Glutamatergic neuron (in vitro differentiated cells): ENCODE results near the gene CMTM2. TPM values are rescaled to one million over a fixed set of nuclear protein-coding genes. Genes with fewer than 3 reads are reported as not detected.

ENCODE experiments used
- DNase-seq: peaks from one replicate; pipeline ENCODE4 v3.0.0; 2022
- H3K27ac Mint-ChIP-seq: one replicate; pipeline ENCODE4 v1.8.0; 2020; ENCODE audit warnings: mild to moderate bottlenecking, mixed read lengths, inconsistent platforms; ENCODE audit not compliant: unreplicated experiment
- H3K27me3 Mint-ChIP-seq: one replicate; pipeline ENCODE4 v1.8.0; 2020; ENCODE audit warnings: mild to moderate bottlenecking, moderate library complexity, mixed read lengths, inconsistent platforms; ENCODE audit not compliant: unreplicated experiment
- H3K36me3 Mint-ChIP-seq: one replicate; pipeline ENCODE4 v1.8.0; 2020; ENCODE audit warnings: mild to moderate bottlenecking, mixed read lengths, inconsistent platforms; ENCODE audit not compliant: unreplicated experiment
- H3K4me1 Mint-ChIP-seq: one replicate; pipeline ENCODE4 v1.8.0; 2020; ENCODE audit warnings: mild to moderate bottlenecking, low read depth, mixed read lengths, inconsistent platforms; ENCODE audit not compliant: unreplicated experiment
- H3K4me3 Mint-ChIP-seq: one replicate; pipeline ENCODE4 v1.8.0; 2020; ENCODE audit warnings: mild to moderate bottlenecking, mixed read lengths, inconsistent platforms; ENCODE audit not compliant: unreplicated experiment
- H3K9me3 Mint-ChIP-seq: one replicate; pipeline ENCODE4 v1.8.0; 2020; ENCODE audit warnings: mild to moderate bottlenecking, moderate library complexity, mixed read lengths, inconsistent platforms; ENCODE audit not compliant: unreplicated experiment
- CTCF ChIP-seq: fragments of 200-600 bp; sonication (generic); IDR thresholded peaks from one replicate; pipeline ENCODE4 v1.5.0; 2021; ENCODE audit not compliant: partially characterized antibody, unreplicated experiment
- total RNA-seq: library from RNA; stranded (reverse); fragmentation: NEBNext Ultra II Directional; extraction: Animal tissue kit (Norgen Biotek cat#: 25700); gene quantifications from one replicate; pipeline ENCODE4 v1.2.1, GENCODE V29; 2021; ENCODE audit not compliant: unreplicated experiment

The CMTM2 gene
- total RNA-seq, 1 donor from 2014 or later, result not detected

- no peak for TF ChIP-seq CTCF
- H3K36me3 Mint-ChIP-seq, result no peaks in the 10 kb centered on the region
These were observed 35.7 kb upstream of the CMTM2 start for GRCh38 chr16:66543541-66543940.

GRCh38 chr16:66544016-66544757 lies 35.1 kb upstream of the CMTM2 start:
- DNase-seq, result no peak
- Mint-ChIP-seq H3K27me3 (no peaks in the 10 kb centered on the region), H3K27ac (no peak overlapping the region), H3K4me1 (peaks cover 19% of the 10 kb centered on the region), H3K36me3 (no peaks in the 10 kb centered on the region), H3K4me3 (no peak overlapping the region), H3K9me3 (peaks cover 2% of the 10 kb centered on the region)
- TF ChIP-seq CTCF, result no peak

More at GRCh38 chr16:66543541-66543940, 35.7 kb upstream of the CMTM2 start:
- peaks cover 17% of the 10 kb centered on the region for H3K4me1 Mint-ChIP-seq
- H3K27me3 Mint-ChIP-seq, result no peaks in the 10 kb centered on the region
- DNase-seq, result no peak
- H3K4me3 Mint-ChIP-seq, result peak overlapping the region; percentile 33
- peaks cover 2% of the 10 kb centered on the region for H3K9me3 Mint-ChIP-seq
- no peak overlapping the region for H3K27ac Mint-ChIP-seq

- no peaks in the 10 kb centered on the region for H3K36me3 Mint-ChIP-seq
- no peak overlapping the region for H3K4me3 Mint-ChIP-seq
- TF ChIP-seq CTCF, result no peak
- H3K9me3 Mint-ChIP-seq, result peaks cover 6% of the 10 kb centered on the region
- no peak for DNase-seq
- peaks cover 2% of the 10 kb centered on the region for H3K27me3 Mint-ChIP-seq
- peaks cover 20% of the 10 kb centered on the region for H3K4me1 Mint-ChIP-seq
- no peak overlapping the region for H3K27ac Mint-ChIP-seq
These were observed 31.9 kb upstream of the CMTM2 start for GRCh38 chr16:66547101-66547989.

GRCh38 chr16:66548068-66548467 lies 31.2 kb upstream of the CMTM2 start:
- peaks cover 9% of the 10 kb centered on the region for H3K9me3 Mint-ChIP-seq
- DNase-seq, result no peak
- H3K4me1 Mint-ChIP-seq, result peaks cover 18% of the 10 kb centered on the region
- no peak for TF ChIP-seq CTCF
- peak overlapping the region; percentile 12 for H3K4me3 Mint-ChIP-seq
- peaks cover 4% of the 10 kb centered on the region for H3K27me3 Mint-ChIP-seq
- no peaks in the 10 kb centered on the region for H3K36me3 Mint-ChIP-seq
- H3K27ac Mint-ChIP-seq, result no peak overlapping the region
